HCT116 (cell line): ENCODE data around the gene PRELID1. TPM values are rescaled to one million over a fixed set of nuclear protein-coding genes. Genes with fewer than 3 reads are reported as not detected.

Experiments used
- ATAC-seq: fragments of 200-7000 bp; cut with Tn5 transposase; 2 replicates; pipeline ENCODE4 v1.9.1; 2020; ENCODE audit warnings: mild to moderate bottlenecking, moderate library complexity
- BruUV-seq: library from RNA; stranded (reverse); fragments of 400-500 nt; replicated peaks from 2 replicates; lab custom pipeline; 2021; lab: Mats Ljungman, UMichigan
- CTCF ChIA-PET: fragments of 300-600 bp; sonication (Branson Sonifier 250); formaldehyde crosslinking; loops from one replicate; lab custom pipeline; 2021; ENCODE audit warnings: antibody characterized with exemption; lab: Charles Lee
- POLR2A ChIA-PET: fragments of 300-600, 350-600 bp; sonication (Branson Sonifier 250); formaldehyde crosslinking; loops from one replicate; lab custom pipeline; 2021; ENCODE audit warnings: antibody characterized with exemption; lab: Charles Lee
- RAD21 ChIA-PET, 2 experiments: fragments of 300-600 bp; sonication (Branson Sonifier 250); formaldehyde crosslinking; loops; one replicate each; lab custom pipeline; 2023; ENCODE audit warnings: low total read pairs in 2 of 2; ENCODE audit not compliant: uncharacterized antibody in 2 of 2, unreplicated experiment in 2 of 2, low non-redundant PET in 1 of 2; lab: Charles Lee
- DNase-seq: peaks from one replicate; pipeline ENCODE4 v3.0.0-alpha.2; 2010; ENCODE audit warnings: low read depth, low spot score
- H2AFZ ChIP-seq: fragments of 200-600 bp; shearing (Covaris generic), sonication (generic); 2 replicates; pipeline ENCODE4 v1.6.1; 2017; ENCODE audit warnings: low read depth, mixed run types, mixed read lengths, antibody characterized with exemption, low read length; ENCODE audit not compliant: poor library complexity, severe bottlenecking
- H3K27ac ChIP-seq: 2 replicates; pipeline ENCODE4 v1.5.1; 2012; ENCODE audit warnings: low read depth, low read length
- H3K27me3 ChIP-seq: fragments of 200-600 bp; sonication (generic); 2 replicates; pipeline ENCODE4 v1.6.1; 2016; ENCODE audit warnings: mixed run types, low read length, mixed read lengths; ENCODE audit not compliant: insufficient read depth
- H3K36me3 ChIP-seq, 2 experiments: fragments of 200-500 bp in 1 of 2; fragments of 200-600 bp in 1 of 2; sonication (Bioruptor generic) in 1 of 2; sonication (generic) in 1 of 2; 2 replicates each; pipeline versions ENCODE4 v1.5.1 to v1.6.1; 2014 to 2016; ENCODE audit warnings: low read length in 2 of 2, inconsistent platforms in 1 of 2, mixed read lengths in 1 of 2, mixed run types in 1 of 2; ENCODE audit not compliant: insufficient read depth in 2 of 2, control insufficient read depth in 1 of 2
- H3K4me1 ChIP-seq, 2 experiments: fragments of 200-600 bp in 1 of 2; sonication (generic) in 1 of 2; 2 replicates each; pipeline versions ENCODE4 v1.5.1 to v1.6.1; 2012 to 2017; ENCODE audit warnings: low read length in 2 of 2, inconsistent platforms in 1 of 2, mild to moderate bottlenecking in 1 of 2, mixed read lengths in 1 of 2, mixed run types in 1 of 2, moderate library complexity in 1 of 2; ENCODE audit not compliant: insufficient read depth in 2 of 2, control insufficient read depth in 1 of 2
- H3K4me2 ChIP-seq: fragments of 200-600 bp; sonication (generic); 2 replicates; pipeline ENCODE4 v1.6.1; 2017; ENCODE audit warnings: mixed run types, low read length, mixed read lengths
- H3K4me3 ChIP-seq, 2 experiments: fragments of 200-600 bp in 1 of 2; sonication (generic) in 1 of 2; replicated peaks in 1 of 2; 2 replicates each; pipeline ENCODE4 v1.5.1; 2011 to 2016; ENCODE audit warnings: low read length in 2 of 2, control low read depth in 1 of 2, low read depth in 1 of 2, mild to moderate bottlenecking in 1 of 2, mixed read lengths in 1 of 2, mixed run types in 1 of 2
- H3K79me2 ChIP-seq: fragments of 200-600 bp; sonication (generic); 2 replicates; pipeline ENCODE4 v1.6.1; 2017; ENCODE audit warnings: mild to moderate bottlenecking, mixed run types, low read length, moderate library complexity, mixed read lengths; ENCODE audit not compliant: insufficient read depth
- H3K9ac ChIP-seq: fragments of 200-600 bp; sonication (generic); 2 replicates; pipeline ENCODE4 v1.6.1; 2016; ENCODE audit warnings: low read length, mixed read lengths
- H3K9me2 ChIP-seq: fragments of 200-600 bp; sonication (generic), shearing (Covaris generic); 2 replicates; pipeline ENCODE4 v1.6.1; 2017; ENCODE audit warnings: mixed run types, mild to moderate bottlenecking, moderate library complexity; ENCODE audit not compliant: insufficient read depth
- H3K9me3 ChIP-seq, 2 experiments: fragments of 200-500 bp in 1 of 2; fragments of 200-600 bp in 1 of 2; sonication (Bioruptor generic) in 1 of 2; sonication (generic) in 1 of 2; 2 replicates each; pipeline ENCODE4 v1.6.1; 2014 to 2017; ENCODE audit warnings: low read length in 2 of 2, mixed read lengths in 2 of 2, inconsistent platforms in 1 of 2, low read depth in 1 of 2, mild to moderate bottlenecking in 1 of 2, mixed run types in 1 of 2, moderate library complexity in 1 of 2; ENCODE audit not compliant: control insufficient read depth in 1 of 2, insufficient read depth in 1 of 2
- H4K20me1 ChIP-seq: fragments of 200-600 bp; sonication (generic), shearing (Covaris generic); 2 replicates; pipeline ENCODE4 v1.6.1; 2017; ENCODE audit warnings: mixed run types, mild to moderate bottlenecking, moderate library complexity; ENCODE audit not compliant: insufficient read depth
- CBX3 ChIP-seq: IDR thresholded peaks from 2 replicates; pipeline ENCODE4 v1.6.1; 2012; ENCODE audit warnings: low read depth
- CEBPB ChIP-seq: IDR thresholded peaks from 2 replicates; pipeline ENCODE4 v1.6.1; 2012; ENCODE audit warnings: low read depth
- ELF1 ChIP-seq: IDR thresholded peaks from 2 replicates; pipeline ENCODE4 v1.6.1; 2012; ENCODE audit warnings: low read depth, borderline replicate concordance
- EZH2phosphoT487 ChIP-seq: fragments of 200-600 bp; IDR thresholded peaks from 2 replicates; pipeline ENCODE4 v1.6.1; 2018; ENCODE audit warnings: antibody characterized with exemption, borderline replicate concordance
- POLR2A ChIP-seq: IDR thresholded peaks from 2 replicates; pipeline ENCODE4 v1.7.0; 2011; ENCODE audit warnings: borderline replicate concordance; ENCODE audit not compliant: insufficient read depth, insufficient read length; ENCODE audit errors: extremely low read depth
- POLR2AphosphoS5 ChIP-seq: IDR thresholded peaks from 2 replicates; pipeline ENCODE4 v1.6.1; 2011; ENCODE audit warnings: mild to moderate bottlenecking, low read depth, low read length, moderate library complexity
- RAD21 ChIP-seq: IDR thresholded peaks from 2 replicates; pipeline ENCODE4 v1.6.1; 2012; ENCODE audit warnings: low read depth, mild to moderate bottlenecking
- REST ChIP-seq: IDR thresholded peaks from 2 replicates; pipeline ENCODE4 v1.6.1; 2012; ENCODE audit warnings: low read depth
- SIN3A ChIP-seq: IDR thresholded peaks from 2 replicates; pipeline ENCODE4 v1.6.1; 2012; ENCODE audit warnings: low read depth
- SP1 ChIP-seq: IDR thresholded peaks from 2 replicates; pipeline ENCODE4 v1.6.1; 2012; ENCODE audit warnings: low read depth
- TCF7L2 ChIP-seq: IDR thresholded peaks from 2 replicates; pipeline ENCODE4 v1.7.0; 2011; ENCODE audit warnings: borderline replicate concordance, inconsistent platforms; ENCODE audit not compliant: insufficient read depth, insufficient read length; ENCODE audit errors: extremely low read depth
- YY1 ChIP-seq: IDR thresholded peaks from 2 replicates; pipeline ENCODE4 v1.6.1; 2011; ENCODE audit warnings: low read length, low read depth, moderate library complexity, mild to moderate bottlenecking; ENCODE audit not compliant: insufficient replicate concordance; ENCODE audit errors: extremely low read depth
- ZFX ChIP-seq: fragments of 450-650 bp; IDR thresholded peaks from 2 replicates; pipeline ENCODE4 v1.6.1; 2017
- ZNF274 ChIP-seq: fragments of 200-500 bp; sonication (Bioruptor generic); IDR thresholded peaks from 2 replicates; pipeline ENCODE4 v1.6.1; 2014; ENCODE audit warnings: mild to moderate bottlenecking, low read depth, low read length, inconsistent platforms
- intact Hi-C: fragments of 100-400 bp; cut with micrococcal nuclease; formaldehyde crosslinking; loops from 2 replicates; pipeline ENCODE4 v1.10.0; 2022
- total RNA-seq: library from RNA; stranded (reverse); gene quantifications from one replicate; pipeline ENCODE4 v1.2.1, GENCODE V29; 2021; ENCODE audit not compliant: unreplicated experiment
- TF ChIP-seq, protein P1 (sequence below): IDR thresholded peaks from 2 replicates; pipeline ENCODE4 v1.6.1; 2012
- TF ChIP-seq, protein P2 (sequence below): IDR thresholded peaks from 2 replicates; pipeline ENCODE4 v1.6.1; 2012

PRELID1 gene
- total RNA-seq, 1 experiment from 2014 or later, result 223 TPM

DNA sequence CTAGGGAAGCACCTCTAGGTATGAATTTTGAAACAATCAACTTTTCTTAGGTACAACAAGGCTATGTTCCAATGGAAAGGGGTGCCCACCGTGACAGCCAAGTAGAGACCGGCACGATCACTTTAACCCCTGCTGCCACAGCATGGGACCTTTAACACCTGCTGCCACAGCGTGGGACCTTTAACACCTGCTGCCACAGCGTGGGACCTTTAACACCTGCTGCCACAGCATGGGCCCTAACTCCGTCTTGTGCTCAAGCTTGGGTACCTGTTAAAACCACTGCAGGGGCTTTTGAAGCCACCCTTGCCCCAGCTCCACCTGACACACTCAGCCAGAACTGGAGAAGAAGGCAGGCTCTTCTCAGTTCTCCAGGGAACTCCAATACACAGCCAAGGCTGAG, 26.3 kb downstream of the PRELID1 start:
- CTCF ChIA-PET, result no interaction called here
- POLR2A ChIA-PET, result no interaction called here

GRCh38 chr5:177330991-177331842, 27.6 kb downstream of the PRELID1 start:
- Histone ChIP-seq H3K27me3 (no peaks in the 10 kb centered on the region), H3K9me2 (no peaks in the 10 kb centered on the region), H3K27ac (no peak overlapping the region), H3K4me2 (no peak overlapping the region), H3K36me3 (peaks cover 16 to 23% of the 10 kb centered on the region in 2 experiments; a peak in 3 of 4 replicates), H2AFZ (no peak overlapping the region), H4K20me1 (no peaks in the 10 kb centered on the region), H3K9ac (no peak overlapping the region), H3K4me1 (peaks cover 1 to 3% of the 10 kb centered on the region in 2 experiments; a peak in 3 of 4 replicates), H3K9me3 (no peaks in the 10 kb centered on the region), H3K79me2 (no peaks in the 10 kb centered on the region), H3K4me3 (no peak overlapping the region)
- no TSS peak for BruUV-seq
- DNase-seq (no peak), ATAC-seq (no peak)
- RAD21 ChIA-PET, result no interaction called here
- intact Hi-C loops, result no loop called here
- POLR2A ChIA-PET, result no interaction called here
- CTCF ChIA-PET, result no interaction called here
- no peak for TF ChIP-seq CEBPB
- TF ChIP-seq POLR2AphosphoS5, result no peak
- no peak for TF ChIP-seq YY1
- no peak for TF ChIP-seq SP1
- TF ChIP-seq ELF1, result no peak
- TF ChIP-seq, protein P1, sequence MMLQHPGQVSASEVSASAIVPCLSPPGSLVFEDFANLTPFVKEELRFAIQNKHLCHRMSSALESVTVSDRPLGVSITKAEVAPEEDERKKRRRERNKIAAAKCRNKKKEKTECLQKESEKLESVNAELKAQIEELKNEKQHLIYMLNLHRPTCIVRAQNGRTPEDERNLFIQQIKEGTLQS, result no peak
- no peak for TF ChIP-seq REST
- TF ChIP-seq, protein P2, sequence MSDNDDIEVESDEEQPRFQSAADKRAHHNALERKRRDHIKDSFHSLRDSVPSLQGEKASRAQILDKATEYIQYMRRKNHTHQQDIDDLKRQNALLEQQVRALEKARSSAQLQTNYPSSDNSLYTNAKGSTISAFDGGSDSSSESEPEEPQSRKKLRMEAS, result no peak
- no peak for TF ChIP-seq TCF7L2
- no peak for TF ChIP-seq RAD21
- TF ChIP-seq SIN3A, result no peak
- no peak for TF ChIP-seq ZFX

More for the DNA sequence above, 26.3 kb downstream of the PRELID1 start:
- H3K9me2 ChIP-seq, result no peaks in the 10 kb centered on the region
- H2AFZ ChIP-seq, result no peak overlapping the region
- intact Hi-C loops, result no loop called here
- no TSS peak for BruUV-seq
- ATAC-seq, result no peak
- RAD21 ChIA-PET, result no interaction called here
- peaks cover 12 to 16% of the 10 kb centered on the region in 2 experiments; a peak in 3 of 4 replicates for H3K36me3 ChIP-seq
- no peak overlapping the region for H3K4me2 ChIP-seq
- no peaks in the 10 kb centered on the region for H3K9me3 ChIP-seq
- no peak overlapping the region for H3K9ac ChIP-seq
- TF ChIP-seq EZH2phosphoT487, result no peak
- no peak for TF ChIP-seq TCF7L2
- TF ChIP-seq ZNF274, result no peak
- no peak for TF ChIP-seq POLR2A
- no peak for TF ChIP-seq RAD21
- TF ChIP-seq CBX3, result no peak
- no peak for TF ChIP-seq SIN3A
- TF ChIP-seq CEBPB, result no peak
- TF ChIP-seq ZFX, result no peak
- no peak for TF ChIP-seq ELF1
- no peaks in the 10 kb centered on the region for H3K79me2 ChIP-seq
- no peaks in the 10 kb centered on the region for H3K27me3 ChIP-seq
- H3K4me1 ChIP-seq, result peaks cover 7 to 11% of the 10 kb centered on the region in 2 experiments; a peak in 3 of 4 replicates
- no peak for DNase-seq
- no peak overlapping the region for H3K27ac ChIP-seq
- H4K20me1 ChIP-seq, result no peaks in the 10 kb centered on the region
- no peak overlapping the region for H3K4me3 ChIP-seq
